H1 (cell line): ENCODE measurements around the gene KCND1.

Experiments used
- ATF3 ChIP-seq: IDR thresholded peaks from 2 replicates; pipeline ENCODE4 v1.6.1; 2011; ENCODE audit warnings: low read depth, mild to moderate bottlenecking, low read length; ENCODE audit not compliant: insufficient read depth
- CHD1 ChIP-seq: IDR thresholded peaks from 2 replicates; pipeline ENCODE4 v1.6.1; 2012; ENCODE audit warnings: low read depth, low read length, improper control_type of control experiment
- POLR2A ChIP-seq, 2 experiments: IDR thresholded peaks; 1 replicate in 1 of 2; 2 replicates in 1 of 2; pipeline ENCODE4 v1.6.1; 2011; ENCODE audit warnings: low read depth in 2 of 2, low read length in 2 of 2, mild to moderate bottlenecking in 2 of 2; ENCODE audit errors: control extremely low read depth in 1 of 2
- SIX5 ChIP-seq: IDR thresholded peaks from 2 replicates; pipeline ENCODE4 v1.6.1; 2011; ENCODE audit warnings: mild to moderate bottlenecking, low read depth, low read length
- TF ChIP-seq, protein P1 (sequence below), 3 experiments: IDR thresholded peaks; 1 replicate in 2 of 3; 2 replicates in 1 of 3; pipeline versions ENCODE4 v1.5.1 to v1.6.1; 2011; ENCODE audit warnings: low read length in 3 of 3, mild to moderate bottlenecking in 3 of 3, inconsistent platforms in 2 of 3, low read depth in 1 of 3, moderate library complexity in 1 of 3; ENCODE audit not compliant: insufficient read depth in 1 of 3; ENCODE audit errors: control extremely low read depth in 1 of 3

- TF ChIP-seq POLR2A (IDR thresholded peaks at IDR 0.05; ENCODE audit: control extremely low read depth in 1 of 2, low read depth in 2 of 2, low read length in 2 of 2) = no peak; a peak in 1 of 3 replicates
- TF ChIP-seq ATF3 = no peak
- TF ChIP-seq, protein P1, sequence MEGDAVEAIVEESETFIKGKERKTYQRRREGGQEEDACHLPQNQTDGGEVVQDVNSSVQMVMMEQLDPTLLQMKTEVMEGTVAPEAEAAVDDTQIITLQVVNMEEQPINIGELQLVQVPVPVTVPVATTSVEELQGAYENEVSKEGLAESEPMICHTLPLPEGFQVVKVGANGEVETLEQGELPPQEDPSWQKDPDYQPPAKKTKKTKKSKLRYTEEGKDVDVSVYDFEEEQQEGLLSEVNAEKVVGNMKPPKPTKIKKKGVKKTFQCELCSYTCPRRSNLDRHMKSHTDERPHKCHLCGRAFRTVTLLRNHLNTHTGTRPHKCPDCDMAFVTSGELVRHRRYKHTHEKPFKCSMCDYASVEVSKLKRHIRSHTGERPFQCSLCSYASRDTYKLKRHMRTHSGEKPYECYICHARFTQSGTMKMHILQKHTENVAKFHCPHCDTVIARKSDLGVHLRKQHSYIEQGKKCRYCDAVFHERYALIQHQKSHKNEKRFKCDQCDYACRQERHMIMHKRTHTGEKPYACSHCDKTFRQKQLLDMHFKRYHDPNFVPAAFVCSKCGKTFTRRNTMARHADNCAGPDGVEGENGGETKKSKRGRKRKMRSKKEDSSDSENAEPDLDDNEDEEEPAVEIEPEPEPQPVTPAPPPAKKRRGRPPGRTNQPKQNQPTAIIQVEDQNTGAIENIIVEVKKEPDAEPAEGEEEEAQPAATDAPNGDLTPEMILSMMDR (IDR thresholded peaks at IDR 0.05; ENCODE audit: control extremely low read depth in 1 of 3, insufficient read depth in 1 of 3, low read depth in 1 of 3, low read length in 3 of 3) = no peak
- no peak for TF ChIP-seq SIX5
- no peak for TF ChIP-seq CHD1
Observed at GRCh38 chrX:48957477-48957826, 14.2 kb downstream of the KCND1 start, which contains the start of gene OTUD5.
